Gastrocnemius medialis (tissue), 4 donors: Measurements from ENCODE around the gene RAB39A. TPM values are rescaled to one million over a fixed set of nuclear protein-coding genes. Genes with fewer than 3 reads are reported as not detected.

Source experiments
- ATAC-seq, 2 donors: fragments of 150-250 bp; one replicate each; pipeline ENCODE4 v1.9.1; 2016
- DNase-seq, 2 donors: peaks; one replicate each; pipeline ENCODE4 v3.0.0-alpha.2; 2019
- H3K27ac ChIP-seq, 4 donors: fragments of 200-600 bp; sonication (generic); 1 replicate in 1 of 4; 2 replicates in 3 of 4; pipeline ENCODE4 v1.5.1; 2016 to 2018; ENCODE audit warnings: mild to moderate bottlenecking in 2 of 4, moderate library complexity in 1 of 4
- H3K27me3 ChIP-seq, 3 donors: fragments of 200-600 bp; sonication (generic) in 2 of 3; 1 replicate in 1 of 3; 2 replicates in 2 of 3; pipeline versions ENCODE4 v1.5.1 to v1.6.0; 2016 to 2019; ENCODE audit warnings: mild to moderate bottlenecking in 1 of 3, moderate library complexity in 1 of 3
- H3K36me3 ChIP-seq, 2 donors: fragments of 200-600 bp; sonication (generic) in 1 of 2; one replicate each; pipeline ENCODE4 v1.5.1; 2017 to 2018
- H3K4me1 ChIP-seq, 2 donors: fragments of 200-600 bp; sonication (generic) in 1 of 2; one replicate each; pipeline ENCODE4 v1.5.1; 2016 to 2017; ENCODE audit warnings: mild to moderate bottlenecking in 2 of 2
- H3K4me3 ChIP-seq, 4 donors: fragments of 200-600 bp; sonication (generic) in 3 of 4; 1 replicate in 1 of 4; 2 replicates in 3 of 4; pipeline ENCODE4 v1.5.1; 2016 to 2019; ENCODE audit warnings: mild to moderate bottlenecking in 2 of 4
- H3K9me3 ChIP-seq, 3 donors: fragments of 200-600 bp; sonication (generic) in 2 of 3; 1 replicate in 1 of 3; 2 replicates in 2 of 3; pipeline ENCODE4 v1.5.1; 2016 to 2019
- POLR2A ChIP-seq, 2 donors: fragments of 450-650 bp; IDR thresholded peaks; one replicate each; pipeline ENCODE4 v1.6.1; 2017; ENCODE audit warnings: antibody characterized with exemption in 2 of 2, mild to moderate bottlenecking in 2 of 2, moderate library complexity in 2 of 2
- in situ Hi-C, 4 donors: fragments of 200-750 bp; cut with MboI; loops; one replicate each; pipeline versions ENCODE4 v1.15.0 to v1.8.0; 2017; ENCODE audit warnings: low sequenced_read_pairs in 4 of 4
- intact Hi-C: fragments of 100-400 bp; cut with DNase I; formaldehyde crosslinking; loops from one replicate; pipeline ENCODE4 v1.15.1; 2023; ENCODE audit warnings: low total_unique reads
- total RNA-seq, 4 donors: library from RNA; depleted of rRNA; stranded (reverse); fragments of >200 nt; gene quantifications; one replicate each; pipeline versions ENCODE4 v1.1.0 to v1.2.3, GENCODE V29; 2016
- TF ChIP-seq, protein P1 (sequence below), 5 experiments: fragments of 450-650 bp in 3 of 5; fragments of 200-600 bp in 2 of 5; sonication (generic) in 2 of 5; IDR thresholded peaks in 4 of 5; conservative IDR thresholded peaks in 1 of 5; 1 replicate in 4 of 5; 2 replicates in 1 of 5; pipeline ENCODE4 v1.5.1; 2016 to 2019; ENCODE audit warnings: antibody characterized with exemption in 5 of 5, mild to moderate bottlenecking in 3 of 5, moderate library complexity in 3 of 5

RAB39A gene
- total RNA-seq, 4 donors from 2014 or later: 0.22 TPM; not detected in 3

DNA sequence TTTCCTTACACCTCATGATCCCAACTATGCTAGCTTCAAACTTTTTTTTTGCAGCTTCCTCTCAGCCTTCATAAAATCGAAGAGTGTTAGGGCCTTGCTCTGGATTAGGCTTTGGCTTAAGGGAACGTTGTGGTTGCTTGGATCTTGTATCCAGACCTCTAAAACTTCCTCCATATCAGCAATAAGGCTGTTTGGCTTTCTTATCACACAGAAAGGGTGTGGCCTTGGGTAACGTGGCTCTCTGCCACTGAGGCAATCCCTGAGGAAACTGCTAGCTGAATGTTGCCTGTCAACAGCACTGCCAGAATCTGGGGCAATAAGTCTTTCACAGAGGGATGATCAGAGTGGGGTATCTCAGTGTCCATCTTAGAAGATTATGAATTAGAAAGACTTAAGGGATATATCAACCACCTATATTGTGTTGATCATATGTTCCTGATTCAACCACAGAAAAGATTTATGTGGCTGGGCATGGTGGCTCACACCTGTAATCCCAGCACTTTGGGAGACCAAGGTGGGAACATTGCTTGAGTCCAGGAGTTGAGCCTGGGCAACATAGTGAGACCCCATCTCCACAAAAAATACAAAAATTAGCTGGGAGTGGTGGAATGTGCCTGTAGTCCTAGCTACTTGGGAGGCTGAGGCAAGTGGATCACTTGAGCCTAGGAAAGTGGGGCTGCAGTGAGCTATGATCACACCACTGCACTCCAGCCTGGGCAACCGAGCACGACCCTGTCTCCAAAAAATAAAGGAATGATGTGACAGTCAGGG lies 67.9 kb downstream of the RAB39A start:
- no peaks in the 10 kb centered on the region for H3K4me1 ChIP-seq
- intact Hi-C loops (no loop called here), in situ Hi-C loops (no loop called here)
- H3K27ac ChIP-seq: no peak overlapping the region
- H3K9me3 ChIP-seq: no peaks in the 10 kb centered on the region
- TF ChIP-seq POLR2A (IDR thresholded peaks at IDR 0.05): no peak
- TF ChIP-seq, protein P1, sequence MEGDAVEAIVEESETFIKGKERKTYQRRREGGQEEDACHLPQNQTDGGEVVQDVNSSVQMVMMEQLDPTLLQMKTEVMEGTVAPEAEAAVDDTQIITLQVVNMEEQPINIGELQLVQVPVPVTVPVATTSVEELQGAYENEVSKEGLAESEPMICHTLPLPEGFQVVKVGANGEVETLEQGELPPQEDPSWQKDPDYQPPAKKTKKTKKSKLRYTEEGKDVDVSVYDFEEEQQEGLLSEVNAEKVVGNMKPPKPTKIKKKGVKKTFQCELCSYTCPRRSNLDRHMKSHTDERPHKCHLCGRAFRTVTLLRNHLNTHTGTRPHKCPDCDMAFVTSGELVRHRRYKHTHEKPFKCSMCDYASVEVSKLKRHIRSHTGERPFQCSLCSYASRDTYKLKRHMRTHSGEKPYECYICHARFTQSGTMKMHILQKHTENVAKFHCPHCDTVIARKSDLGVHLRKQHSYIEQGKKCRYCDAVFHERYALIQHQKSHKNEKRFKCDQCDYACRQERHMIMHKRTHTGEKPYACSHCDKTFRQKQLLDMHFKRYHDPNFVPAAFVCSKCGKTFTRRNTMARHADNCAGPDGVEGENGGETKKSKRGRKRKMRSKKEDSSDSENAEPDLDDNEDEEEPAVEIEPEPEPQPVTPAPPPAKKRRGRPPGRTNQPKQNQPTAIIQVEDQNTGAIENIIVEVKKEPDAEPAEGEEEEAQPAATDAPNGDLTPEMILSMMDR (IDR thresholded peaks at IDR 0.05 in 4 of 5, conservative IDR thresholded peaks at IDR 0.05 in 1 of 5): no peak
- ATAC-seq: no peak
- H3K4me3 ChIP-seq: no peak overlapping the region
- no peak for DNase-seq
- H3K36me3 ChIP-seq: no peaks in the 10 kb centered on the region
- H3K27me3 ChIP-seq: peaks cover 0 to 3% (median 0%) of the 10 kb centered on the region in 3 donors

DNA sequence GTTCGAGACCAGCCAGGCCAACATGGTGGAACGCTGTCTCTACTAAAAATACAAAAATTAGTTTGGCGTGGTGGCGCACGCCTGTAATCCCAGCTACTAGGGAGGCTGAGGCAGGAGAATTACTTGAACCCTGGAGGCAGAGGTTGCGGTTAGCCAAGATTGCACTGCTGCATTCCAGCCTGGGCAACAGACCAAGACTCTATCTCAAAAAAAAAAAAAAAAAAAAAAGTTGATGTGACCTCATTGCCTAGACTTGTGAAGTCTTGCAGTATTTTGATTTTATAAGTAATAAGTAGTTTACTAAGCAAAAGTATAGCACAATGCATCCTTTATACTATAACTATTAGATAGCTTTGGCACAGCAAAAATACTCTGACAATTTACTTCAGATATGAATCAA lies 70.5 kb downstream of the RAB39A start:
- no peaks in the 10 kb centered on the region for H3K4me1 ChIP-seq
- no peaks in the 10 kb centered on the region for H3K9me3 ChIP-seq
- intact Hi-C loops (no loop called here), in situ Hi-C loops (no loop called here)
- no peak overlapping the region for H3K4me3 ChIP-seq
- ATAC-seq: no peak
- no peaks in the 10 kb centered on the region for H3K27me3 ChIP-seq
- DNase-seq: no peak
- TF ChIP-seq, protein P1 (IDR thresholded peaks at IDR 0.05 in 4 of 5, conservative IDR thresholded peaks at IDR 0.05 in 1 of 5): no peak
- TF ChIP-seq POLR2A (IDR thresholded peaks at IDR 0.05): no peak
- H3K27ac ChIP-seq: no peak overlapping the region
- H3K36me3 ChIP-seq: no peaks in the 10 kb centered on the region

DNA sequence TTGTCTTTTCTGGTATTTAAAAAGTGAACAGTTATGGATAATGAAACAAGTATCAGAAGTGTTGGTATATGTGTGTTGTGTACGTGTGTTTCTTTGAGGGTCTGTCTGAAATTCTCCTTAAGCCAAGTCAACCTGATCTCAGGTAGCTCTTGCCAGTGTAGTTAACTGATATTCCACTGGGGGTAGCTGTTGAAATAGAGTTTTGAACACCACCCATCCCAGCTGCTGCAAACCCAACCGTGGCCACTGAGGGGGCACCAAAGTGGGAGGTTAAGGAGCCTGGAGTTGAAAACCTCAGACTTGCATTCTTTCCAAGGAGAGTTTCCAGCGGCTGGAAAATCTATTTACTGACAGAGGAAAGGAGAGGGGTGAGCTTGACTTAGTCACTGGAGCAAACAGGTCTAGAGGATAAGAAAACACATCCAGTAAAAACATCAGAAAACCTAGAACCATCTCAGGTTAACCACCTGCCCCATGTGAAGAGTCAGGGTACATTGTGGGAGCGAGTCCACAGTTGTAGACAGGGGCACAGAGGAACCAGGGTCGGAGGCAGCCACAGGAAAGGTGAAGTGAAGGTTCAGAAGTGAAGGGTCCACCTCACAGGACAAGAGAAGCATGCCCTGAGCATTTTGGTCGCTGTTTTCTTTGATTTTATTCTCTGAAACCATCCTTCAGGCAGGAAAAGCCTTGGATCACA lies 71.7 kb downstream of the RAB39A start:
- intact Hi-C loops: loop anchor here (10.0 kb wide), 1 partner anchor 665 kb away; the partner anchor contains the start of gene DDX10
- peak; percentile 58 to 62 for ATAC-seq
- in situ Hi-C loops: loop anchor here in 1 of 4 donors (10.0 to 25.0 kb wide), 2 partner anchors 225 to 662 kb away; partner anchors contain the start of genes ATM, DDX10 and NPAT

DNA sequence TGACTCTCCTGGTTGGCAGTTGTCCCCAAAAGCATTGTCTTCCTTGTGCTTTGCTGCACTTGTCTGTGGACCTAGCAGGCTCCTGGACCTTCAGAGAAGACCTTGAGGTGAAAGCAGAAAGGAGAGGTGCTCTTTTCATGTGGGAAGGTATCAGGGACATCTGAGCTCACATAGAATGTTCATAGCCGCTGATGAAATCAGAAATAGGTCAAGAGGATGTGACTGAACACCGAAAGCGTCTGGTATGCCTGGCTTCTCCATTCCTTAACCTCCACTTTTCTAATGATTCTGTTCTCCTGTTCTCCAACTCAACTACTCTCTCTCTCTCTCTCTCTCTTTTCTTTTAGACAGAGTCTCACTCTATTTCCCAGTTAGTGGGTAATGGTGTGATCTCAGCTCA lies 74.2 kb downstream of the RAB39A start:
- intact Hi-C loops (loop anchor here (10.0 kb wide), 1 partner anchor 662 kb away; the partner anchor contains the start of gene DDX10), in situ Hi-C loops (loop anchor here in 1 of 4 donors (10.0 to 25.0 kb wide), 2 partner anchors 222 to 660 kb away; partner anchors contain the start of genes ATM, DDX10 and NPAT)
- no peak for DNase-seq
- ATAC-seq: no peak
- Histone ChIP-seq H3K27ac (no peak overlapping the region), H3K9me3 (no peaks in the 10 kb centered on the region), H3K36me3 (no peaks in the 10 kb centered on the region), H3K4me3 (no peak overlapping the region), H3K4me1 (no peaks in the 10 kb centered on the region), H3K27me3 (no peaks in the 10 kb centered on the region)
- TF ChIP-seq, protein P1 (IDR thresholded peaks at IDR 0.05 in 4 of 5, conservative IDR thresholded peaks at IDR 0.05 in 1 of 5): no peak
- TF ChIP-seq POLR2A (IDR thresholded peaks at IDR 0.05): no peak

More for the DNA sequence above, 71.7 kb downstream of the RAB39A start:
- H3K27me3 ChIP-seq: no peaks in the 10 kb centered on the region
- no peaks in the 10 kb centered on the region for H3K4me1 ChIP-seq
- no peaks in the 10 kb centered on the region for H3K36me3 ChIP-seq
- no peak overlapping the region for H3K27ac ChIP-seq
- no peak for DNase-seq
- TF ChIP-seq, protein P1 (IDR thresholded peaks at IDR 0.05 in 4 of 5, conservative IDR thresholded peaks at IDR 0.05 in 1 of 5): peak in 4 of 5 experiments; percentile 44 to 60 (median 45)
- no peak for TF ChIP-seq POLR2A (IDR thresholded peaks at IDR 0.05)
- no peak overlapping the region for H3K4me3 ChIP-seq
- H3K9me3 ChIP-seq: no peaks in the 10 kb centered on the region
